Subcutaneous abdominal adipose tissue (tissue), 5 donors: ENCODE data around the gene NCSTN.

Experiments used
- H3K27ac ChIP-seq: one replicate; pipeline ENCODE4 v1.7.0; 2013; ENCODE audit warnings: low read depth, mild to moderate bottlenecking, inconsistent platforms, low read length, moderate library complexity
- H3K27me3 ChIP-seq, 5 donors: one replicate each; pipeline ENCODE4 v1.7.0; 2013; ENCODE audit warnings: low read length in 5 of 5, inconsistent platforms in 1 of 5; ENCODE audit not compliant: control insufficient read depth in 5 of 5, insufficient read depth in 4 of 5
- H3K36me3 ChIP-seq, 5 donors: one replicate each; pipeline ENCODE4 v1.7.0; 2013; ENCODE audit warnings: low read length in 5 of 5; ENCODE audit not compliant: control insufficient read depth in 5 of 5, insufficient read depth in 5 of 5
- H3K4me1 ChIP-seq, 5 donors: one replicate each; pipeline ENCODE4 v1.7.0; 2013; ENCODE audit warnings: low read length in 5 of 5, mild to moderate bottlenecking in 3 of 5, moderate library complexity in 1 of 5; ENCODE audit not compliant: control insufficient read depth in 5 of 5, insufficient read depth in 5 of 5
- H3K4me3 ChIP-seq, 5 donors: one replicate each; pipeline ENCODE4 v1.7.0; 2013; ENCODE audit warnings: low read length in 5 of 5, low read depth in 1 of 5
- H3K9ac ChIP-seq, 5 donors: one replicate each; pipeline ENCODE4 v1.7.0; 2013; ENCODE audit warnings: low read length in 5 of 5, mild to moderate bottlenecking in 4 of 5, moderate library complexity in 3 of 5
- H3K9me3 ChIP-seq, 5 donors: one replicate each; pipeline ENCODE4 v1.7.0; 2013; ENCODE audit warnings: low read length in 5 of 5; ENCODE audit not compliant: control insufficient read depth in 5 of 5
- donor health status: healthy.
- donor health status: healthy.
- donor health status: healthy.
- donor health status: healthy.
- donor health status: healthy.

The NCSTN gene

DNA sequence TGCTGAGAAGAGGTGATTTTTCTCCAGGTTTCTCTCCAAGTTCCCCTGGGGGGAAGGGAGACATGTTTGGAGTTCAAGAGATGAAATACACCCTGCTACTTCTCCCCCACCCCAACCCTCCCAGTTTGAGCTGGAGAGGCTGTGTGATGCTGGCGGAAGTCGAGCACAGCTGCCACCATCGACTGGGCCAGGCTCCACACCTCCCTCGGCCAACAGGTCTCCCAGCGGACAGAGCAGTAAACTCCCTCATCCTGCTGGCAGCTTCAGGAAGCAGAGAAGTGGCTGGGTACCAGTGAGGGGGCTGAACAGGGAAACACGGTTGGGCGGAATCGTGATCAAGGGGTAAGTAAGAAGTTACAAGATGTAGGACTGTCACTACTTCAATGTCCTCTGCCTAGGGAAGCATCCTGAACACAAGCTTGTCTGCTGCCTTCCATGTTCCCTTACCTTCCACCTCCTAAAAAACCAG, 17.1 kb downstream of the NCSTN start:
- peak overlapping the region; percentile 17 for H3K27ac ChIP-seq
- H3K4me1 ChIP-seq: peaks cover 1 to 53% (median 49%) of the 10 kb centered on the region in 5 donors
- H3K36me3 ChIP-seq: peaks cover under 1 to 50% (median 41%) of the 10 kb centered on the region in 5 donors
- no peaks in the 10 kb centered on the region for H3K27me3 ChIP-seq
- no peak overlapping the region for H3K9ac ChIP-seq
- no peak overlapping the region for H3K4me3 ChIP-seq
- H3K9me3 ChIP-seq: no peaks in the 10 kb centered on the region

DNA sequence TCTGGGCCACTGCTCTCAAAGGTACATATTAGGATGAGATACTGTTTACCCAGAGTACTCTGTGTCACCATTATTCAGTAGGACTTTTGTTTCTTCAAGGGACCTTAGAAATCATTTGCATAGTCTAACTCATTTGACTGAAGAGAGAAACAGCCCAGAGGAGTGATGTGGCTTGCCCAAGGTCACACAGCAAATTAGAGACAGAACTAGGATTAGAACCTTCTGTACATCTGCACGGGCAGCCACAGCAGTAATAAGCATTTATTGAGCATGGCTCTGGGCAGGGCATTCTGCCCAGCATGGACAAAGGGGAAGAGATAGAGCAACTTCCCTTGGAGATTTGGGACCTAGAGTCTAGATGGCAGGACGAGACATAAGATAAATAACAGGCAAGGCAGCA, 18.0 kb downstream of the NCSTN start:
- Histone ChIP-seq H3K9ac (peak overlapping the region in 1 of 5 donors; percentile 23), H3K4me3 (peak overlapping the region in 1 of 5 donors; percentile 12), H3K27me3 (no peaks in the 10 kb centered on the region), H3K36me3 (peaks cover 0 to 40% (median 32%) of the 10 kb centered on the region in 5 donors), H3K27ac (peak overlapping the region; percentile 22), H3K4me1 (peaks cover 1 to 44% (median 40%) of the 10 kb centered on the region in 5 donors), H3K9me3 (no peaks in the 10 kb centered on the region)

DNA sequence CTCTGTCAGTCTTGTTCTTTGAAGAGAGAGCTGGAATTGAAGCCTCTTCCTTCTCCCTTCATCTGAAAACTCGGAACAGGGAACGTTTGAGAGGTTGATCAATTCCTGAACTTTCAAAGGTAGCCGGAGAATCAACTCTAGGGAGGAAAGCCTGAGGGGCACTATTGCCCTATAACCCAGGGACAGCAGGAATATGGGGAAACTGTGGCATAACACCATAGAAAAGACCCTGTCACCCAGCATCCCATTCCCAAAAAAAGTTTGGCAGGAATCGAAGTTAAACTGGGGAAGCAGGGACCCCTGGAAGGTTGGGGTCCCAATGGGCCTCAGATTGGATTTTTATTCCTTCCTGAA, 18.6 kb downstream of the NCSTN start:
- no peaks in the 10 kb centered on the region for H3K27me3 ChIP-seq
- peaks cover under 1 to 38% (median 34%) of the 10 kb centered on the region in 5 donors for H3K4me1 ChIP-seq
- H3K27ac ChIP-seq: peak overlapping the region; percentile 22
- H3K9me3 ChIP-seq: no peaks in the 10 kb centered on the region
- H3K9ac ChIP-seq: peak overlapping the region in 1 of 5 donors; percentile 23
- peaks cover 0 to 35% (median 26%) of the 10 kb centered on the region in 5 donors for H3K36me3 ChIP-seq
- H3K4me3 ChIP-seq: no peak overlapping the region

DNA sequence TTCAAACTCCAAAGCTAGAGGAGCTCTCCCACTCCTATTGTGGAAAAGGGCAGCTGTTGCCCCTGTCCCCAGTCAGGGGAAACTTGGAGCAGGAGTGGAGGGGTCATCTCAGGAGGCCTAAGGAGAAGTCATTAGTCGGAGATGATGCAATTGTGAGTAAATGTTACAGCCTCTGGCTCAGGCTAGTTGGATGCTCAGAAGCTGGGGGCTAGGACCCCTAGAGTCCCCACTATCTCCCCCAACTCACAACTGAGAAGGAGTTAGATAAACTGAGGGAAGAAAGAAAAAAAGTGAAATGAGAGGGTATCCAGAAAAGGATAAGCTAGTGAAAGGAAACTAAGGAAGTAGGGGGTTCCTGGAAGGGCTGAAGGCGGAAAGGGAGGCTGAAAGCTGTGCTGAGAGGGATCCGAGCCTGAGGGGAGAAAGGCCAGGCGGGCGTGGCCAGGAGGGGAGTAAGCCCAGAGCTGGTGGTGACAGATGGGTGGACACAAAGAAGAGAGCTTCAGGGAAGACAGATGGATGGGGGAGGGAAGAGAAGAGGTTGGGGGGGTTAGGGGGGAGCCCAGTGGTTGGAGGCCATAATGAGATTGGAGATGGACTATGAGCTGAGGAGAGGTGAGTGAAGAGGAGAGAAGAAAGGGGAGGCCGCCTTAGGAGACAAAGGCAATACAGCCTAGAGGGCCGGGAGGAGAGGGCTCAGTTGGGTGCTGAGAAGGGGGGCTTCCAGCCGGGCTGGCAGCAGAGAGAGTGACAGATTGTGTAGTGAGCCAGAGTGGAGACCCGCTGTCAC, 19.2 kb downstream of the NCSTN start:
- H3K9ac ChIP-seq: peak overlapping the region in 2 of 5 donors; percentile 13 to 23
- peak overlapping the region; percentile 54 for H3K27ac ChIP-seq
- no peaks in the 10 kb centered on the region for H3K9me3 ChIP-seq
- peaks cover 0 to 29% (median 21%) of the 10 kb centered on the region in 5 donors for H3K36me3 ChIP-seq
- peaks cover 0 to 33% (median 30%) of the 10 kb centered on the region in 5 donors for H3K4me1 ChIP-seq
- no peak overlapping the region for H3K4me3 ChIP-seq
- H3K27me3 ChIP-seq: peaks cover 0 to 4% (median under 1%) of the 10 kb centered on the region in 5 donors

DNA sequence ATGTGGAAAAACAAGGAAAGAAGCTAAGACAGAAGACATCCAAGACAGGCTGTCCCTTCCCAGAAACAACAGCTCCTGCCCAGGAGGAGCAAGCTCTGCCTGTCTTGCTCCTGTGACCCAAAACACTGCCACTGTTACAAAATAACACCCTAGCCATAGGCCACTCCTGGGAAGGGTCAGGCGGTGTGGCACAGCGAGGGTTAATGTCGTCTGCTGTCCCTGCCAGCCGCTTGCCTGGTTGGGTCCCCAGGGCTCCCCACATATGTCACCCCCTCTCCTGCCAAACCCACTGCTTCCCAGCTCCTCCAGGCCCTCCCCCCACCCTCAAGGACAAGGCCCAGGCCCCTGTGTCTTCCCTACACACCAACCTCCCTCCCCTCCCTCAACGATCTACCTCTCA, 19.8 kb downstream of the NCSTN start:
- H3K9me3 ChIP-seq: no peaks in the 10 kb centered on the region
- H3K36me3 ChIP-seq: peaks cover 0 to 23% (median 19%) of the 10 kb centered on the region in 5 donors
- no peak overlapping the region for H3K4me3 ChIP-seq
- H3K27me3 ChIP-seq: peaks cover 0 to 4% (median 3%) of the 10 kb centered on the region in 5 donors
- H3K4me1 ChIP-seq: peaks cover 0 to 27% (median 27%) of the 10 kb centered on the region in 5 donors
- H3K27ac ChIP-seq: peak overlapping the region; percentile 54
- peak overlapping the region in 2 of 5 donors; percentile 13 to 17 for H3K9ac ChIP-seq

DNA sequence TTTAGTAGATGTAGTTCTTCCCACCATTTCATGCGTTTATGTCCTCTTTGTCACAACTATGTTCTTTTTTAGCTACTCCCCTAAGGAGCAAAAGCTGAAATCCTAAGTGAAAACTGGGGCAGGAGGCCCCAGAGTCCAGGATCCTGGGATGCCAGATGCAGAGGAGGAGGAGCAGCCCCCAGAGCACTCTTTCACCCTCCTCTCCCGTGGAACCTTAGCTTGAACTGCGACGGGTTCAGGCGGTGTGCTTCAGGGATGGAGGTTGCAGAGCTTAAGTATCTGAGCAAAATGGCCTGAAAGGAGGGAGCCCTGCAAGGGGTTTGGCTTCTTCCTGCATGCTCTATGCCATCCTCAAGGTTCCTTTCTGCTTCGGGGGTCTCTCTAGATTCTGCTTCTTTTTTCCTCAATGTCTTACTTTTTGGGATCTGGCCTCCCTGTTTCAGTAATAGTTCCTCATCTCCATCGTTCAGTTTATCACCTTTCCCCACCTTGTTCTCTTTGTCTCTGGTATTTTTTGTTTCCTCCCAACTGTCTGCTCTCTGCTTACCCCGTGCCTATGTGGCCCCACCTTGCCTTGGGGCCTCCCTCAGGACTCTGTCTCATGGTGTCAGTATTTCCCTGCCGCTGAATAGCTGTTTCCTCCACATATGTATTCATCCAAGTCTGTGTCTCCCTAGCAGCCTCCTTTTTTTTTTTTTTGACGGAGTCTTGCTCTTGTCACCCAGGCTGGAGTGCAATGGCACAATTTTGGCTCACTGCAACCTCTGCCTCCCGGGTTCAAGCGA, 21.0 kb downstream of the NCSTN start:
- peaks cover 0 to 17% (median 13%) of the 10 kb centered on the region in 5 donors for H3K36me3 ChIP-seq
- H3K4me1 ChIP-seq: peaks cover 0 to 25% (median 22%) of the 10 kb centered on the region in 5 donors
- no peaks in the 10 kb centered on the region for H3K9me3 ChIP-seq
- H3K27ac ChIP-seq: no peak overlapping the region
- H3K4me3 ChIP-seq: no peak overlapping the region
- peaks cover 0 to 4% (median 3%) of the 10 kb centered on the region in 5 donors for H3K27me3 ChIP-seq
- no peak overlapping the region for H3K9ac ChIP-seq

DNA sequence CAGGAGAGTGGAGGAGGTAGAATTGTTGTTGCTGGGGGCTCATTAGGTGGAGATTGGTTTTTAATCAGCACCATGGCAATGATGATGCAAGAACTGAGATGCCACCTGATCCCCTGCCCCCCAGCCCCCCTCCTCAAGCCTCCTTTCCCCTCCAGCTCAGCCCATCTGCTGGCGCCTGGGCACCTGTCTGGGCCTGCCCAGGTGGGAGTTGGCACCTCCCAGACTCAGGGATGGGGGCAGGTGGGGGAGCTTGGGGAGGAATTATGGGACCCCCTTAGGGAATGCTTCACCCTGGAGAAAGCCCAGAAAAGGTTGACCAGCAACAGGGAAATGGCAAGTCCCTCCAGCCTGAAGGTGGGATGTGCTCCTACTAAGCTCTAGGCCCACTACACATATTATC, 22.1 kb downstream of the NCSTN start:
- H3K4me1 ChIP-seq: peaks cover 0 to 25% (median 22%) of the 10 kb centered on the region in 5 donors
- no peaks in the 10 kb centered on the region for H3K9me3 ChIP-seq
- peaks cover 0 to 6% (median 3%) of the 10 kb centered on the region in 5 donors for H3K36me3 ChIP-seq
- H3K9ac ChIP-seq: no peak overlapping the region
- H3K4me3 ChIP-seq: no peak overlapping the region
- H3K27me3 ChIP-seq: peaks cover 0 to 4% (median 3%) of the 10 kb centered on the region in 5 donors
- no peak overlapping the region for H3K27ac ChIP-seq

DNA sequence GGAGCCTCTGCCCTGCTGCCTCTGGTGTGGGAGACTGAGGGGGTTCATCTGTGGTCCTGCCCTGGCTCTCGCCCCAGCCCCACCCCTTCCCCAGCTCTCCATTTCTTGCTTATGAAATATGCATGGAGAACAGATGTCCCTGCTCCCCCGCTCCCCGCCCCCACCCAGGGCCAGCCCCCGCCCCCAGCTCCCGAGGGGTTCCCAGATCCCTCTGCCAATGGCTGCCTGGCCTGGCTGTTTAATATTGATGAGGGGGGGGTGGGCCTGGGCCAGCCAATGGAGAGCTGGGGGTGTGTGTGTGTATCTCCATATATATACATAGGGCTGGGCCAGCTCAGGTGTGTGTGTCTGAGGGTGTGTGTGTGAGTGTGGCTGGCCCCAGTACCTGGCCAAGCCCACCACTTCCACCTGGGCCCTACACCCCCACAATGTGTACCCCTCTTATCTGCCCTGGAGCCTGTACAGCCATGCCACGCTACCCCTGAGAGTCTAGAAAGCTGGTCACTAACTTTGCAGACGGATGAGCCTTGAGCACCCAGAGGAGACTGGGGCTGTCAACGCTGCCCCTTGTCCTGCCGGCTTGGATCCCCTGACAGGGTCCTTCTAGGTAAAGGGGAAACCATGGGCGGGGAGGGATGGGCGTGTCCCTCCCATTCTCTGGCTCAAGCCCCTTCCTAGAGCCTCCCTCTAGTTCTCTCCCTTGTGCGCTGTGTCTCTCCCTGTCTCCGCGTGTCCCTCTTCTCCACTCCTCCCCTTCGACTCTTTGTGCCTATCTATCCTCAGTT, 23.7 kb downstream of the NCSTN start, which contains the start of gene NHLH1:
Gene NHLH1 (plus strand): TSS at position 341 of the 785 bp plus-strand sequence. CDS start 3,661 bp downstream, outside the sequence.
- peaks cover 0 to 13% (median 11%) of the 10 kb centered on the region in 5 donors for H3K4me1 ChIP-seq
- H3K9ac ChIP-seq: no peak within 1 kb of the TSS
- H3K9me3 ChIP-seq: no peaks in the 10 kb centered on the region
- H3K27me3 ChIP-seq: peaks cover 0 to 4% (median 3%) of the 10 kb centered on the region in 5 donors
- H3K27ac ChIP-seq: no peak within 1 kb of the TSS
- no peak within 1 kb of the TSS for H3K4me3 ChIP-seq
- no peaks in the 10 kb centered on the region for H3K36me3 ChIP-seq

DNA sequence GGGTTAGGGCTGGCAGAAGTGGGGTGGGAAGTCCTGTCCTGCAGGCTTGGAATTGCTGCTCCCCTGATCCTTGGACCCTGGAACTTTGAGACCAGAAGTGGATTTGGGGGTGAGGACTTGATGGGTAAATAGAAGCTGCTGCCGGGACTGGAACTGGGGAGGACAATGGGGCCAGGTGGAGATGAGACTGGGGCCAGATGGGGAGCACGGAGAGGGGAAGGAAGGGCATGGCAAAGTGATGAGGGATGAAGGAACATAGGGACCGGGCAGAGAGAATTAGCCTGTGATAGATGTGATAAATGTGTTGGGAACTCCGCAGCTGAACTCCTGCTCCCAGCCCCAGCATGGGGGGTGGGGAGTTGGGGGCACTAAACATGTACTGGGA, 24.3 kb downstream of the NCSTN start:
- no peak overlapping the region for H3K4me3 ChIP-seq
- no peak overlapping the region for H3K27ac ChIP-seq
- peaks cover 0 to 4% (median 3%) of the 10 kb centered on the region in 5 donors for H3K27me3 ChIP-seq
- no peaks in the 10 kb centered on the region for H3K9me3 ChIP-seq
- no peaks in the 10 kb centered on the region for H3K36me3 ChIP-seq
- H3K9ac ChIP-seq: no peak overlapping the region
- H3K4me1 ChIP-seq: peaks cover 0 to 7% (median 6%) of the 10 kb centered on the region in 5 donors
